ENCODE data around the gene ACCS.

ACCS gene

DNA sequence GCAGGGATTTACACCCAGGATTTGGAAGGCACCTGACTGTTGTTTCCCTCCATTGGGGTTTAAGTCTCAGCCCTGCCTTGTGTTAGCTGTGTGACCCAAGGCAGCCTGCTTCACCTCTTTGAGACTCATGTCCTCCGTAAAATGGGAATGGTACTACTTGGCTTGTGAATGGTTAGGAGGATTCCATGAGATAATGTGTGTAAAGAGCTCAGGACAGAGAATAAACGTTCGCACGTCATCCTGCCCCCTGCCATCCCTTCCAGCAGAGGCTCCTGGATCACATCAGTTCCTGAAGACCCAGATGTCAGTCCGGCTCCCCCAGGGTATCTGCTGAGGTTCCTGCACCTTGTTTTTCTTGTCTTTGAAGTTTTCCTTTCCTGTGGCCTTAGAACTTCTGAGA, 35.1 kb upstream of the ACCS start:
- no peaks in the 10 kb centered on the region for H3K36me3 ChIP-seq (replicated peaks)
- H3K4me1 ChIP-seq, result no peaks in the 10 kb centered on the region
- H3K27me3 ChIP-seq (ENCODE audit: low read depth), result no peaks in the 10 kb centered on the region; the same call in 1 of the 2 replicates
- no peak overlapping the region for H3K4me3 ChIP-seq
- H3K9me3 ChIP-seq, result no peaks in the 10 kb centered on the region
- no peak for DNase-seq (ENCODE audit: low spot score in 2 of 2)
- in situ Hi-C loops (cut with MboI; ENCODE audit: low sequenced_read_pairs), result no loop called here

DNA sequence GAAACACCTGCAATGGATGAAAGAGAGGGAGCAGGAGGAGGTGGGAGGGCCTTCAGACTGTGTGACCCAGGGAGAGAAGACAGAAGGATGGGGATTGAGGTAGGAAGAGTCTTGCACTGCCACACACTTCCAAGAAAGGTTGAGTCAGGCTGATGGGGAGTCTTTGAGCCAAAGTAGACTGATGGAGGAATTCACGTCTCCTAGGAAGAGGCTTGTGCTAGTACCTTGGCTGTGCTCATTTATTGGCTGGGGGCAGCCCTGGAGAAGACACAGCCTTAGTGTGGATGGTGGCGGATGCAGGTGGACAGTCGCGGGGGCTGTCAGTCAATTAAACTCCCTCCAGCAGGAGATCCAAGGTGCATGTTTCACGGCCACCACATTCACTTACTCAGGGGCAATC, 34.5 kb upstream of the ACCS start:
- no peaks in the 10 kb centered on the region; the same call in 1 of the 2 replicates for H3K27me3 ChIP-seq (ENCODE audit: low read depth)
- in situ Hi-C loops (cut with MboI; ENCODE audit: low sequenced_read_pairs), result no loop called here

DNA sequence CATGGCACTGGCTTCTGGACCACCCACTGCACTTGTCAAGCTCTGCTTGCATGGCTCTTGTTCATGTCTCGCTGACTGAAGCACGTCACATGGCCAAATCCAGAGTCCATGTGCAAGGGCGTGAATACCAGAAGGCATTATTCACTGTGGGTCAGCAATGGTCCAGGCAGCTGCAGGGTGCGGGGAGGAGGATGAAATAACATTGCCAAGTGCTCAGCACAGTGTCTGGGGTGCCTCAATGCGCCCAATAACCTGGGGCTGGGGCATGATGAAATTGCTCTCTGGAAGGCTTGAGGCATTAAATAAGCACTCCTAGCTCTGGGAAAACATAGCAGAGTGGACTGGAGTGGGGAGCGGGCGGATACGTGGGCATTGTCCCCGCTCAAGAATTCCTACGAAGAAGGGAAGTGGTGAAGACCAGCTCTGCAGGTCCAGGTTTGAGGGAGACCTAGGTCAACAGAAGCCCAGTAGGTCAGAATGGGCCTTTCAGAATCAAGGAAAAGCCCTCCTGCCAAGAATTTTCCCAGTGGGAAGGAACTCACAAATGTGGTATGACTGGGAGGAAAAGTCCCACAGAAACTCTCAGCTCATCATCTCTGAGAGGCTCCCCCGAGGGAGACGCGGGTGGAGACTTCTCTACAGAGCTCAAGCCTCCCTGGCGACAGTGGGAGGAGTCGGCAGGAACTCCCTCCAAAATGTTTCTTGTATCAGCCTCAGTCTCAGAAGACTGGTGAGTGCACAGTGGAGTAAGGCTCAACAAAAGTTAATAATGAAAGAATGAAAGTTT, 33.6 kb upstream of the ACCS start:
- Histone ChIP-seq H3K4me3 (no peak overlapping the region), H3K36me3 (replicated peaks) (no peaks in the 10 kb centered on the region), H3K9me3 (no peaks in the 10 kb centered on the region), H3K4me1 (no peaks in the 10 kb centered on the region), H3K27me3 (ENCODE audit: low read depth) (no peaks in the 10 kb centered on the region; the same call in 1 of the 2 replicates)
- DNase-seq (ENCODE audit: low spot score in 2 of 2), result no peak
- in situ Hi-C loops (cut with MboI; ENCODE audit: low sequenced_read_pairs), result no loop called here

More for the DNA sequence above, 34.5 kb upstream of the ACCS start:
- no peak for DNase-seq (ENCODE audit: low spot score in 2 of 2)
- Histone ChIP-seq H3K4me1 (no peaks in the 10 kb centered on the region), H3K36me3 (replicated peaks) (no peaks in the 10 kb centered on the region), H3K4me3 (no peak overlapping the region), H3K9me3 (no peaks in the 10 kb centered on the region)

DNA sequence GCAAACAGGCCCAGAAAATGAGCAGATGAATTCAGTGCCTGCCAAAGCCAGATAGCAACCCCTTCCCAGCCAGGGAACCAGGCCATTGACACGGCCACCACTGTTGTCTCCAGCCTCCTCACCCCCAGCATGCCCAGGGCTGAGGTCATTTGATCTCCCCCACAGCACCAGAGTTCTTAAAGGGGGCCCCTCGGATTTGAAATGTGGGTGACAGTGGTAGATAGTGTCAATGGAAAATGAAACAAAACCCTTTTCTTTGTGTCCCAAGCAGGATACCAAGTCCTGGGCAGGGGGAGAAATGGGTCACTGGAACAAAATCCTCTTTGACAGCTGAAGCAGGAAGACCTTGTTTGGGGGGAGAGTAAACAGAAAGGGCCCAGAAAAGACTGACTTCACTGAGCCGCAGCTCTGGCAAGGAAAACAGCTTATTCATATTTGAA, 32.6 kb upstream of the ACCS start:
- in situ Hi-C loops (cut with MboI; ENCODE audit: low sequenced_read_pairs), result no loop called here
- Histone ChIP-seq H3K4me1 (no peaks in the 10 kb centered on the region), H3K27me3 (ENCODE audit: low read depth) (no peaks in the 10 kb centered on the region; the same call in 1 of the 2 replicates), H3K36me3 (replicated peaks) (no peaks in the 10 kb centered on the region), H3K9me3 (no peaks in the 10 kb centered on the region), H3K4me3 (no peak overlapping the region)
- no peak for DNase-seq (ENCODE audit: low spot score in 2 of 2)

DNA sequence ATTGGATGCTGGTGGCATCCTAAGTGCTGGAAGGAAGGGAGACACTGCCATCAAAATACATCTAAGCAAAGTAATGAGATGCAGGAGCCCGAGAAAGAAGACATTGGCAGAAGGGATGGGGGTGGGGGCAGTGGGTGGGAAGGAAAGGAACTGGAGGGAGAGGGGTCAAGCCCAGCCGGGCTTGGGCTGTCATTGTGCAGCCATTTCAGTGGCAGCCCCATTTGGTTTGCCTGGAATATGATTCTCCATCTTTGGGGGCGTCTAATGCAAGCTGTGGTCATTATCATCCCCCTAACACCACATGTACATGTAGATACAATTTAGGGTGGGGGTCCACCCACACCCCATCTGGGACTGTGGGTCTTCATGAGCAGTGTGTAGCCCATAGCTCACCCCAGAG, 32.2 kb upstream of the ACCS start:
- Histone ChIP-seq H3K4me3 (no peak overlapping the region), H3K9me3 (no peaks in the 10 kb centered on the region), H3K4me1 (no peaks in the 10 kb centered on the region), H3K36me3 (replicated peaks) (no peaks in the 10 kb centered on the region), H3K27me3 (ENCODE audit: low read depth) (no peaks in the 10 kb centered on the region; the same call in 1 of the 2 replicates)
- no peak for DNase-seq (ENCODE audit: low spot score in 2 of 2)
- in situ Hi-C loops (cut with MboI; ENCODE audit: low sequenced_read_pairs), result no loop called here

DNA sequence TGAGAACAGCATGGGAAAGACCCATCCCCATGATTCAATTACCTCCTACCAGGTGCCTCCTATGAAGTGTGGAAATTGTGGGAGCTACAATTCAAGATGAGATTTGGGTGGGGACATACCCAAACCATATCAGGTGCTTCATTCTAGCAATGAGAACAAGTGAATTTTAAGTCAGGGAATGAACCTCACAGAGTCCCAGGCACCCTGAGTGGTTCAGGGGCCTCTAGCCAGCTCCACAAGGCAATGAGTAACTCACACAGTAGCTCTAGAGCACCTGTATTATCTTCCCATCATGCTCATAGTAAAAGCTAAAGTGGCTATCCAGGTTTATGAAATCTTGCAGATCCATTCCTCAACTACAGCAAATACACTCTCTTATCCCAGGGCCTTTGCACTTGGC, 31.4 kb upstream of the ACCS start:
- in situ Hi-C loops (cut with MboI; ENCODE audit: low sequenced_read_pairs), result no loop called here

DNA sequence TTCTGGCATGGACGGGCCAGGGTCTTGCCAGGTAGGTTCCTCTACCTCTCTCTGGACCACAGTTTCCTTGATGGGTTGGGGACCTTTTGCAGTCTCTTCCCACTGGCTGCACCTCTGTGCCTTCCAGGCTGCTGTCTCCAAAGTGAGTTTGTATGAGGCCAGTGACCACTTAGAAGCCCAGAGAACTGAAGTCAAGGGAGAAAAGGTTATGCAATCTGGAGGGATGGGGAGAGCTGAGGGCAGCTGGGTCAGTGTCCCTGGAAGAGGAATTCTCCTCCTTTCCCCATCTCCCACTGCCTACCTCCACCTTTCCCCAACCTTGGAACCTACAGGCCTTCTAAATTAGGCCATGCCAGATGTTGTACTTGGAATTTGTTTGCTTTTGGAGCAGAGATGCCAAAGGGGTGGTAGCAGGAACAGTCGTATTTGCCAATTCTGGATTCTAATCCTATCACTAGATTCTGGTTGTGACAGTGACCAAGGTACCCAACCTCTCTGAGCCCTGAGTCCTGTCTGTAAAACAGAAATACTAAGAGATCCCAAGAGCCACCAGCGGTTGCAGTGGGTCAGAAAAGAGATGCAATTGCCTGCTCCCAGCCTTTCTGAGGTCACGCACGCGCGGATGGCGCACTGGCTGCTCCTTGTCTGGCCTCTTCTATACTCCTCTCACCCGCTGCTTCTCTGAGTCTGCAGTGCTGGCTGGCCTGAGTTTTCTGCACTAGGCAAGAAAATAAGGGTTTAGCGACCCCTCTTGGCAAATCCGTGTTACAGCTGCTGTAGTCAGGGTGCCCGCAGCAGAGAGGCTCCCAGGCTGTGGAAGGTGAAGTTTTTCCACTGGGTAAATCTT, 29.0 kb upstream of the ACCS start:
- in situ Hi-C loops (cut with MboI; ENCODE audit: low sequenced_read_pairs), result no loop called here
- H3K4me3 ChIP-seq, result no peak overlapping the region
- no peaks in the 10 kb centered on the region for H3K9me3 ChIP-seq
- no peaks in the 10 kb centered on the region; the same call in 1 of the 2 replicates for H3K27me3 ChIP-seq (ENCODE audit: low read depth)
- no peaks in the 10 kb centered on the region for H3K36me3 ChIP-seq (replicated peaks)
- no peaks in the 10 kb centered on the region for H3K4me1 ChIP-seq
- peak; percentile 61 to 81 for DNase-seq (ENCODE audit: low spot score in 2 of 2)

More for the DNA sequence above, 31.4 kb upstream of the ACCS start:
- H3K4me1 ChIP-seq, result no peaks in the 10 kb centered on the region
- H3K27me3 ChIP-seq (ENCODE audit: low read depth), result no peaks in the 10 kb centered on the region; the same call in 1 of the 2 replicates
- no peaks in the 10 kb centered on the region for H3K9me3 ChIP-seq
- H3K36me3 ChIP-seq (replicated peaks), result no peaks in the 10 kb centered on the region
- no peak overlapping the region for H3K4me3 ChIP-seq
- DNase-seq (ENCODE audit: low spot score in 2 of 2), result no peak

DNA sequence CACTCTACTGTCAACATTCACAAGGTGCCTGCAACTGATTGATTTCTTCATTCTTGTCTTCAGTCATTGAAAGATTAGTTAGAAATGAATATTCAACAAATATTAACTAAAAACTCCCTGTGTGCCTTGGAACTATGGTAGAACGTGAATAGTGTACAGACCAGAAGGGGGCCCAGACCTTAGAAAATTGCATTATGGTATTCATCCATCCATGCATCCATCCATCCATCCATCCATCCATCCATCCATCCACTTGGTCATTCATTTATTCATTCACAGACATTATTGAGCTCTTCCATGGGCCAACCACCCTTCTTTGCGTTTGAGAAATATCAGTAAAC, 28.4 kb upstream of the ACCS start:
- Histone ChIP-seq H3K27me3 (ENCODE audit: low read depth) (no peaks in the 10 kb centered on the region; the same call in 1 of the 2 replicates), H3K4me1 (no peaks in the 10 kb centered on the region), H3K36me3 (replicated peaks) (no peaks in the 10 kb centered on the region), H3K4me3 (no peak overlapping the region), H3K9me3 (no peaks in the 10 kb centered on the region)
- DNase-seq (ENCODE audit: low spot score in 2 of 2), result no peak
- in situ Hi-C loops (cut with MboI; ENCODE audit: low sequenced_read_pairs), result no loop called here

DNA sequence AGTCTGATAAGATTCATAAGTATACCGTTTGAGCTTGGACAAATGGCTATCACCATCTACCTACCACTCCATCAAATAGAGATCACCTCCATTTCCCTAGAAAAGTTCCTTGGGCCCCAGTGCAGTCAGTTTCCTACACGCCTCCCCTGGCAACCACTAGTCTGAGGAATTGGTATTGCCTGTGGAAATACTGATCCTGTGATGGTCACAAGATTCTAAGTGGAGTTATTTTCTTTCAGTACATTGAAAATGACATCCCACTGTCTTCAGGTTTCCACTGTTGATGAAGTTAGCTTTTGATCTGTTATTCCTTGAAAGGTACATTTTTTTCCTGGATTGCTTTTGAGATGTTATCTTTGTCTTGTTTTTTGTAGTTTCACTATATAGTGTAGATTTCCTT, 22.9 kb upstream of the ACCS start:
- in situ Hi-C loops (cut with MboI; ENCODE audit: low sequenced_read_pairs), result loop anchor here (10.0 kb wide), 1 partner anchor 148 kb away; no protein-coding TSS in a partner anchor
- DNase-seq (ENCODE audit: low spot score in 2 of 2), result no peak
- no peaks in the 10 kb centered on the region for H3K36me3 ChIP-seq (replicated peaks)
- no peaks in the 10 kb centered on the region for H3K4me1 ChIP-seq
- no peak overlapping the region for H3K4me3 ChIP-seq
- H3K27me3 ChIP-seq (ENCODE audit: low read depth), result peaks cover 3% of the 10 kb centered on the region; the same call in 1 of the 2 replicates
- no peaks in the 10 kb centered on the region for H3K9me3 ChIP-seq

DNA sequence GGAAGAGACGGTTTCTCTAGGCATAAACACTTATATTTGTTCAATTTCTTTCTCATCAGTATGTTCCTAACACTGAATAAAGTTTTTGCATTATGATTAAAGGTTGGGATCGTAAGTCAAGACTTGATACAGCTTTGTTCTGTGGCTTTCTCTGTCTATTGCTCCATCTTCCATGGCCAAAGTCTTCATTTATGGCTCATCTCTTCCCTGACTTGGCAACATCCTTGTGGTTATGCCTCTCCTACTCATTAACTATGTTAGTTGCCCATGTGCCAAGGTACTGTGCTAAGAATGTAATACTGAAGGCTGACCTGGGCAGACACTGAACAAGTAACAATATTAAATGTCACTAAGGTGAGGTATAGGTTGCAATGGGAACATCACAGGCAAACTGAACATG, 19.9 kb upstream of the ACCS start:
- in situ Hi-C loops (cut with MboI; ENCODE audit: low sequenced_read_pairs), result loop anchor here (10.0 kb wide), 1 partner anchor 151 kb away; no protein-coding TSS in a partner anchor
- Histone ChIP-seq H3K36me3 (replicated peaks) (no peaks in the 10 kb centered on the region), H3K27me3 (ENCODE audit: low read depth) (peaks cover 3% of the 10 kb centered on the region; the same call in 1 of the 2 replicates), H3K9me3 (no peaks in the 10 kb centered on the region), H3K4me3 (no peak overlapping the region), H3K4me1 (no peaks in the 10 kb centered on the region)
- no peak for DNase-seq (ENCODE audit: low spot score in 2 of 2)

DNA sequence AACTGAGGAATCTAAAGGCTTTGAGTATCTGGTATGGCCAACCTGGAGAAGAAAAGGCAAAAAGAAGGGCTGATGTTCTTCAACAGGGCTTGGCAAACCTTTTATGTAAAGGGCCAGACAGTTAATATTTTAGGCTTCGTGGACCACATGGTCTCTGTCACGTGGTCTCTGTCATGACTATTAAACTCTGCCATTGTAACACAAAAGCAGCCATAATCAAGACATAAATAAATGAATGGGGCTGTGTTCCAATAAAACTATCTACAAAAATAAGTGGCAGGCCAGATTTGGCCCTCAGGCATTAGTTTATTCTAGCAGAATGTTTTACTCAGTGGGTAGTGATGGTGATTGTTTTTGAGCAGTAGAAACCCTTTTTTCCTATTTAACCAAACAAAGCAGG, 18.8 kb upstream of the ACCS start:
- no peaks in the 10 kb centered on the region for H3K4me1 ChIP-seq
- peaks cover 3% of the 10 kb centered on the region; the same call in 1 of the 2 replicates for H3K27me3 ChIP-seq (ENCODE audit: low read depth)
- in situ Hi-C loops (cut with MboI; ENCODE audit: low sequenced_read_pairs), result loop anchor here (10.0 kb wide), 1 partner anchor 152 kb away; no protein-coding TSS in a partner anchor
- no peaks in the 10 kb centered on the region for H3K36me3 ChIP-seq (replicated peaks)
- no peak overlapping the region for H3K4me3 ChIP-seq
- no peak for DNase-seq (ENCODE audit: low spot score in 2 of 2)
- no peaks in the 10 kb centered on the region for H3K9me3 ChIP-seq

DNA sequence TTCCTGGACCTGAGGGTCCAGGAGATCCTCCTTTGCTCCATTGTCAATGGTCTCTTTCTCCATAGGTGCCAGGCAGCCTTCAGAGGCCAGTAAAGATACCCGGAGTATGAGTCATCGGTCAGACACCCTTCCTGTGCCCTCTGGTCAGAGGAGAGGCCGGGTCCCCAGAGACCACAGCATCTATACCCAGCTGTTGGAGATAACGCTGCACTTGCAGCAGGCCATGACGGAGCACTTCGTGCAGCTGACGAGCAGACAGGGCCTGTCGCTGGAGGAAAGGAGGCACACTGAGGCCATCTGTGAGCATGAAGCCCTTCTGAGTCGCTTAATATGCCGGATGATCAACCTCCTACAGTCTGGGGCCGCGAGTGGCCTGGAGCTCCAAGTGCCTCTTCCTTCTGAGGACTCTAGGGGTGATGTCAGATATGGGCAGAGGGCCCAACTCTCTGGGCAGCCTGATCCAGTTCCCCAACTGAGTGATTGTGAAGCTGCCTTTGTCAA, 18.1 kb upstream of the ACCS start, which contains the start of gene ACCSL:
Gene ACCSL (plus strand): TSS at position 51 of the 501 bp plus-strand sequence. CDS start 56 bp downstream, at position 107.
- in situ Hi-C loops (cut with MboI; ENCODE audit: low sequenced_read_pairs), result loop anchor here (10.0 kb wide), 1 partner anchor 153 kb away; no protein-coding TSS in a partner anchor
- H3K9me3 ChIP-seq, result no peaks in the 10 kb centered on the region
- no peak within 1 kb of the TSS for H3K4me3 ChIP-seq
- H3K27me3 ChIP-seq (ENCODE audit: low read depth), result peaks cover 3% of the 10 kb centered on the region; the same call in 1 of the 2 replicates
- H3K4me1 ChIP-seq, result no peaks in the 10 kb centered on the region
- no peaks in the 10 kb centered on the region for H3K36me3 ChIP-seq (replicated peaks)
- DNase-seq (ENCODE audit: low spot score in 2 of 2), result no peak

DNA sequence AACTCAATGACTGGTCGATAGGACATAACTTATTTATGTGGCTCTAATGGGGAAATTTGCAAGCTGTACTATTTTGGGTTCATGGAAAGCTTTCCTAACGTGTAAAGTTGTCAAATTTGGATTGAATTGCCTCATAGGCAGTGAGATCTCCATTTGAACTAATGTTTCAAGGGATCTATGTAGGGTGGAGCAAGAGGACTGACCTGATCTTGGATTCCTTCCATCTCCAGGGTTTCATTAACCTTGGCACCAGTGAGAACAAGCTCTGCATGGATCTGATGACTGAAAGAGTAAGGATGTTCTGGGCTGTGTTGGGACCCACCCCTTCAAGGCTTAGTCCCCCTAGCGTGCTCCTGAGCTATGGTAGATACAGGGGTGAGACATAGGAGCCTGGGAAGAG, 16.2 kb upstream of the ACCS start:
- H3K4me3 ChIP-seq, result no peak overlapping the region
- H3K27me3 ChIP-seq (ENCODE audit: low read depth), result peaks cover 3% of the 10 kb centered on the region; the same call in 1 of the 2 replicates
- H3K36me3 ChIP-seq (replicated peaks), result no peaks in the 10 kb centered on the region
- DNase-seq (ENCODE audit: low spot score in 2 of 2), result no peak
- no peaks in the 10 kb centered on the region for H3K9me3 ChIP-seq
- no peaks in the 10 kb centered on the region for H3K4me1 ChIP-seq
- in situ Hi-C loops (cut with MboI; ENCODE audit: low sequenced_read_pairs), result loop anchor here (10.0 kb wide), 1 partner anchor 155 kb away; no protein-coding TSS in a partner anchor

Data from HAP-1 (cell line).